Right atrium auricular region (tissue), 2 donors: Measurements from ENCODE around the gene ZNF860. TPM values are rescaled to one million over a fixed set of nuclear protein-coding genes. Genes with fewer than 3 reads are reported as not detected.

ENCODE experiments used
- DNase-seq: peaks from one replicate; pipeline ENCODE4 v3.0.0-alpha.2; 2019; ENCODE audit warnings: low spot score
- H3K27ac ChIP-seq, 2 donors: fragments of 200-600 bp; sonication (generic); 1 replicate in 1 of 2; 2 replicates in 1 of 2; pipeline ENCODE4 v1.5.1; 2016 to 2019
- H3K27me3 ChIP-seq, 2 donors: fragments of 200-600 bp; sonication (generic); one replicate each; pipeline versions ENCODE4 v1.5.1 to v1.6.0; 2017 to 2019
- H3K36me3 ChIP-seq: fragments of 200-600 bp; sonication (generic); one replicate; pipeline ENCODE4 v1.5.1; 2016
- H3K4me1 ChIP-seq, 2 donors: fragments of 200-600 bp; sonication (generic); one replicate each; pipeline versions ENCODE4 v1.5.1 to v1.6.0; 2017 to 2019
- H3K4me3 ChIP-seq, 2 donors: fragments of 200-600 bp; sonication (generic); 1 replicate in 1 of 2; 2 replicates in 1 of 2; pipeline ENCODE4 v1.5.1; 2017 to 2019; ENCODE audit warnings: mild to moderate bottlenecking in 1 of 2, moderate library complexity in 1 of 2
- H3K9me3 ChIP-seq, 2 donors: fragments of 200-600 bp; sonication (generic); one replicate each; pipeline ENCODE4 v1.5.1; 2019
- total RNA-seq, 2 donors: library from RNA; depleted of rRNA; stranded (reverse); fragments of >200 nt; gene quantifications; one replicate each; pipeline ENCODE4 v1.1.0, GENCODE V29; 2016
- TF ChIP-seq, protein P1 (sequence below), 2 donors: fragments of 200-600 bp; sonication (generic); IDR thresholded peaks; one replicate each; pipeline ENCODE4 v1.5.1; 2019; ENCODE audit warnings: antibody characterized with exemption in 2 of 2

The ZNF860 gene
- total RNA-seq, 2 donors from 2014 or later, result 0.28 TPM; not detected in 1

GRCh38 chr3:31971607-31972006, 9.9 kb upstream of the ZNF860 start:
- no peak for DNase-seq
- TF ChIP-seq, protein P1, sequence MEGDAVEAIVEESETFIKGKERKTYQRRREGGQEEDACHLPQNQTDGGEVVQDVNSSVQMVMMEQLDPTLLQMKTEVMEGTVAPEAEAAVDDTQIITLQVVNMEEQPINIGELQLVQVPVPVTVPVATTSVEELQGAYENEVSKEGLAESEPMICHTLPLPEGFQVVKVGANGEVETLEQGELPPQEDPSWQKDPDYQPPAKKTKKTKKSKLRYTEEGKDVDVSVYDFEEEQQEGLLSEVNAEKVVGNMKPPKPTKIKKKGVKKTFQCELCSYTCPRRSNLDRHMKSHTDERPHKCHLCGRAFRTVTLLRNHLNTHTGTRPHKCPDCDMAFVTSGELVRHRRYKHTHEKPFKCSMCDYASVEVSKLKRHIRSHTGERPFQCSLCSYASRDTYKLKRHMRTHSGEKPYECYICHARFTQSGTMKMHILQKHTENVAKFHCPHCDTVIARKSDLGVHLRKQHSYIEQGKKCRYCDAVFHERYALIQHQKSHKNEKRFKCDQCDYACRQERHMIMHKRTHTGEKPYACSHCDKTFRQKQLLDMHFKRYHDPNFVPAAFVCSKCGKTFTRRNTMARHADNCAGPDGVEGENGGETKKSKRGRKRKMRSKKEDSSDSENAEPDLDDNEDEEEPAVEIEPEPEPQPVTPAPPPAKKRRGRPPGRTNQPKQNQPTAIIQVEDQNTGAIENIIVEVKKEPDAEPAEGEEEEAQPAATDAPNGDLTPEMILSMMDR (IDR thresholded peaks at IDR 0.05), result no peak

GRCh38 chr3:31973081-31973480, 8.5 kb upstream of the ZNF860 start:
- DNase-seq, result no peak
- Histone ChIP-seq H3K27me3 (no peaks in the 10 kb centered on the region), H3K27ac (no peak overlapping the region), H3K4me3 (no peak overlapping the region), H3K9me3 (no peaks in the 10 kb centered on the region), H3K4me1 (peaks cover 0 to 12% of the 10 kb centered on the region in 2 donors), H3K36me3 (no peaks in the 10 kb centered on the region)
- TF ChIP-seq, protein P1 (IDR thresholded peaks at IDR 0.05), result no peak

More at GRCh38 chr3:31971607-31972006, 9.9 kb upstream of the ZNF860 start:
- no peaks in the 10 kb centered on the region for H3K27me3 ChIP-seq
- no peaks in the 10 kb centered on the region for H3K36me3 ChIP-seq
- peaks cover 0 to 12% of the 10 kb centered on the region in 2 donors for H3K4me1 ChIP-seq
- no peaks in the 10 kb centered on the region for H3K9me3 ChIP-seq
- H3K27ac ChIP-seq, result no peak overlapping the region
- H3K4me3 ChIP-seq, result no peak overlapping the region

DNA sequence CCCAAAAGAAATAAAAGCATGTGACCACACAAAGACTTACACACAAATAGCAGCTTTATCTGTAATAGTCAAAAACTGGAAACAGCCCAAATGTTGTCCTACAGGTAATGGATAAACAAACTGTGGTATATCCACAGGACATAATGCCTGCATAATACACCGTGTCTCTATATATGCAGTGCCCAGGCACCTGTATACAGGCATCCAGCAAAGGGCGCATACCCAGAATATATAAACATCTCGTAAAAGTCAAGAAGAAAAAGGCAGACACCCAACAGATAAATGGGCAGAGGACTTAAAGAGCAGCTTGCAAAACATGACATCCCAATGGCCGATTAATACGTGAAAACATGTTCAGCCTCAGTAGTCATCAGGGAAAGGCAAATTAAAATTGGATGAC, 7.7 kb upstream of the ZNF860 start:
- Histone ChIP-seq H3K27ac (no peak overlapping the region), H3K36me3 (no peaks in the 10 kb centered on the region), H3K9me3 (no peaks in the 10 kb centered on the region), H3K27me3 (no peaks in the 10 kb centered on the region), H3K4me1 (peaks cover 0 to 12% of the 10 kb centered on the region in 2 donors), H3K4me3 (no peak overlapping the region)
- no peak for DNase-seq
- TF ChIP-seq, protein P1 (IDR thresholded peaks at IDR 0.05), result no peak

DNA sequence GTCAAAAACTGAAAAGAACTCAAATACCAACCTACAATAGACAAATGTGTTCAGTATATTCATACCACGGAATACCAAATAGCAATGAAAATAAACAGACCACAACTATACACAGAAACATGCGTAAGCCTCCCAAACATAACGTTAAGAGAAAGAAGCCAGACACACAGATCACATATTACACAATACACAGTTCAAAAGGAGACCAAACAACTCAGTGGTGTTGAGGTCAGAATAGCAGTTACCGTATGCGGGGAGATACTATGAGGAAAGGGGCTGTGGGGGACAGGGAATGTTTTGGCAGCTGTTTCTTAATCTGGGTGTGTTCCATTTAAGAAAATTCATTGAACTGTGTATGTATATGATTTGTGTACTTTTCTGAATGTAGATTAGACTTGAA, 7.1 kb upstream of the ZNF860 start:
- no peak for DNase-seq
- Histone ChIP-seq H3K27ac (no peak overlapping the region), H3K4me3 (no peak overlapping the region), H3K4me1 (peaks cover 0 to 13% of the 10 kb centered on the region in 2 donors), H3K27me3 (no peaks in the 10 kb centered on the region), H3K9me3 (no peaks in the 10 kb centered on the region), H3K36me3 (no peaks in the 10 kb centered on the region)
- TF ChIP-seq, protein P1 (IDR thresholded peaks at IDR 0.05), result no peak

GRCh38 chr3:31974964-31975363, 6.6 kb upstream of the ZNF860 start:
- H3K27me3 ChIP-seq, result no peaks in the 10 kb centered on the region
- no peak for DNase-seq

More at GRCh38 chr3:31974964-31975363, 6.6 kb upstream of the ZNF860 start:
- H3K4me1 ChIP-seq, result peaks cover 0 to 18% of the 10 kb centered on the region in 2 donors
- no peak overlapping the region for H3K27ac ChIP-seq
- H3K36me3 ChIP-seq, result no peaks in the 10 kb centered on the region
- H3K4me3 ChIP-seq, result no peak overlapping the region
- TF ChIP-seq, protein P1 (IDR thresholded peaks at IDR 0.05), result no peak
- H3K9me3 ChIP-seq, result no peaks in the 10 kb centered on the region
